Suprapubic skin (tissue), 3 donors: ENCODE measurements around the gene HNF1A.

Experiments used
- EP300 ChIP-seq: sonication (generic); formaldehyde crosslinking; IDR thresholded peaks from one replicate; pipeline ENCODE4 v1.6.1; 2017; ENCODE audit warnings: antibody characterized with exemption
- POLR2A ChIP-seq, 2 donors: fragments of 450-650 bp; IDR thresholded peaks; one replicate each; pipeline ENCODE4 v1.6.1; 2017; ENCODE audit warnings: antibody characterized with exemption in 2 of 2, mild to moderate bottlenecking in 2 of 2, moderate library complexity in 2 of 2
- TF ChIP-seq, protein P1 (sequence below), 2 donors: fragments of 200-600 bp in 1 of 2; fragments of 450-650 bp in 1 of 2; sonication (generic) in 1 of 2; IDR thresholded peaks; one replicate each; pipeline ENCODE4 v1.5.1; 2016 to 2019; ENCODE audit warnings: antibody characterized with exemption in 2 of 2, mild to moderate bottlenecking in 1 of 2, moderate library complexity in 1 of 2

DNA sequence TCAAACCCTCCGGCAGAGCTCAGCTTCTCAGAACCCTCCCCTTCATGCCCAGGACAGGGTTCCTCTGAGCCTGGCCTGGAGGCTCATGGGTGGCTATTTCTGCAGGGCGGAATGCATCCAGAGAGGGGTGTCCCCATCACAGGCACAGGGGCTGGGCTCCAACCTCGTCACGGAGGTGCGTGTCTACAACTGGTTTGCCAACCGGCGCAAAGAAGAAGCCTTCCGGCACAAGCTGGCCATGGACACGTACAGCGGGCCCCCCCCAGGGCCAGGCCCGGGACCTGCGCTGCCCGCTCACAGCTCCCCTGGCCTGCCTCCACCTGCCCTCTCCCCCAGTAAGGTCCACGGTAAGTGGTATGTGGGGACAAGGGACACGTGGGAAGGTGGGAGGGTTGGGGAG is 15.7 kb downstream of the HNF1A start:
- TF ChIP-seq, protein P1, sequence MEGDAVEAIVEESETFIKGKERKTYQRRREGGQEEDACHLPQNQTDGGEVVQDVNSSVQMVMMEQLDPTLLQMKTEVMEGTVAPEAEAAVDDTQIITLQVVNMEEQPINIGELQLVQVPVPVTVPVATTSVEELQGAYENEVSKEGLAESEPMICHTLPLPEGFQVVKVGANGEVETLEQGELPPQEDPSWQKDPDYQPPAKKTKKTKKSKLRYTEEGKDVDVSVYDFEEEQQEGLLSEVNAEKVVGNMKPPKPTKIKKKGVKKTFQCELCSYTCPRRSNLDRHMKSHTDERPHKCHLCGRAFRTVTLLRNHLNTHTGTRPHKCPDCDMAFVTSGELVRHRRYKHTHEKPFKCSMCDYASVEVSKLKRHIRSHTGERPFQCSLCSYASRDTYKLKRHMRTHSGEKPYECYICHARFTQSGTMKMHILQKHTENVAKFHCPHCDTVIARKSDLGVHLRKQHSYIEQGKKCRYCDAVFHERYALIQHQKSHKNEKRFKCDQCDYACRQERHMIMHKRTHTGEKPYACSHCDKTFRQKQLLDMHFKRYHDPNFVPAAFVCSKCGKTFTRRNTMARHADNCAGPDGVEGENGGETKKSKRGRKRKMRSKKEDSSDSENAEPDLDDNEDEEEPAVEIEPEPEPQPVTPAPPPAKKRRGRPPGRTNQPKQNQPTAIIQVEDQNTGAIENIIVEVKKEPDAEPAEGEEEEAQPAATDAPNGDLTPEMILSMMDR (IDR thresholded peaks at IDR 0.05) = no peak
- TF ChIP-seq EP300 (no peak), POLR2A (IDR thresholded peaks at IDR 0.05) (no peak)
